ENCODE results near the gene SYNE3. TPM values are rescaled to one million over a fixed set of nuclear protein-coding genes. Genes with fewer than 3 reads are reported as not detected.

The SYNE3 gene
- total and polyA plus RNA-seq, 9 of the 15 experiments (the other 6 are each of a cell fraction or from before 2014, with no cell fraction given), result 0.04 to 3.1 (median 0.55) TPM

DNA sequence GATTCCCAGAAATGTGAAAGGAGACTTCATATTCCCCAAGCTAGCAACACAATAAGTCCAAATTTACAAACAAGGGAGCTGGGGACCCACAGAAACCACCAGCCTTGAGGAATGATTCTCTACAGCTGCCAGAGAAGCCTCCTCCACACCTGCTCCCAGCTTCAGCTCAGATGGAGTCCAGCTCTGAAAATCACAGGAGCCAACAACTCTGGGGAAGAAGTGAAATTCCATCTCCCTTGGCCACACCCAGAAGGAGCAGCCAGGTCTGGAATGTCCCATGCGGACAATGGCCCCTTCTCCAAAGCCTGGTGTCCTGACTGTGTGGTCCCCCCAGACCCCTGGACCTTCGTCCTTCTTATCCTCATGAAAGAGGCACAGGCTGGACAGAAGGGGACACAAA is 45.4 kb downstream of the SYNE3 start:
- no peak for FAIRE-seq
- in situ Hi-C loops (cut with MboI) (no loop called here), intact Hi-C loops (cut with micrococcal nuclease) (no loop called here)
- 8% methylated on average over 2 of the region's 2 CpGs for WGBS (ENCODE audit: insufficient coverage, low coverage, missing lambda C conversion rate)
- Histone ChIP-seq H2AFZ (ENCODE audit: low read depth, low read length) (no peak overlapping the region), H3K36me3 (ENCODE audit: control insufficient read depth, insufficient read depth, low read length) (no peaks in the 10 kb centered on the region), H3K9ac (ENCODE audit: insufficient read depth in 1 of 2, low read depth in 2 of 2, low read length in 2 of 2) (no peak overlapping the region), H3K9me1 (ENCODE audit: control insufficient read depth, insufficient read depth, low read length) (no peaks in the 10 kb centered on the region), H3K4me3 (no peak overlapping the region), H3K27me3 (ENCODE audit: control insufficient read depth in 2 of 2, insufficient read depth in 2 of 2, low read length in 2 of 2) (peaks cover 0 to 14% of the 10 kb centered on the region in 2 experiments; a peak in 1 of 5 replicates), H3K79me2 (ENCODE audit: control insufficient read depth, insufficient read depth, low read length) (no peaks in the 10 kb centered on the region), H3K4me2 (ENCODE audit: insufficient read depth, low read length) (no peak overlapping the region), H3K4me1 (replicated peaks in 1 of 2; ENCODE audit: control insufficient read depth in 2 of 2, insufficient read depth in 2 of 2, low read length in 2 of 2) (peaks cover 0 to 6% of the 10 kb centered on the region in 2 experiments; a peak in 2 of 5 replicates), H3K9me3 (replicated peaks; ENCODE audit: control insufficient read depth, insufficient read depth, low read depth, low read length) (no peaks in the 10 kb centered on the region), H4K20me1 (replicated peaks; ENCODE audit: control insufficient read depth, insufficient read depth, low read length) (peaks cover 7% of the 10 kb centered on the region), H3K27ac (ENCODE audit: extremely low read depth, low read depth, low read length) (no peak overlapping the region)
- ATAC-seq, result no peak
- CTCF ChIA-PET (ENCODE audit: low intra/inter-chr PET ratio), result no interaction called here
- BruUV-seq (replicated peaks), result no TSS peak
- POLR2A ChIA-PET, result interaction anchor here (0.7 kb wide), 1 partner anchor 313 kb away, joined by 3 read pairs; no protein-coding TSS in a partner anchor
- TF ChIP-seq MYNN (IDR thresholded peaks at IDR 0.05), result no peak
- TF ChIP-seq MYNN (CRISPR knock-in tag; IDR thresholded peaks at IDR 0.05), result no peak
- no peak for TF ChIP-seq ZNF197 (CRISPR knock-in tag; IDR thresholded peaks at IDR 0.05; ENCODE audit: low read depth)
- TF ChIP-seq HDAC8 (tag; IDR thresholded peaks at IDR 0.05), result no peak
- no peak for TF ChIP-seq TARDBP (IDR thresholded peaks at IDR 0.05)
- TF ChIP-seq DACH1 (IDR thresholded peaks at IDR 0.05; ENCODE audit: partially characterized antibody), result no peak
- TF ChIP-seq ERF (CRISPR knock-in tag; IDR thresholded peaks at IDR 0.05), result no peak
- no peak for TF ChIP-seq TSC22D4 (tag; IDR thresholded peaks at IDR 0.05)
- TF ChIP-seq, protein P1, sequence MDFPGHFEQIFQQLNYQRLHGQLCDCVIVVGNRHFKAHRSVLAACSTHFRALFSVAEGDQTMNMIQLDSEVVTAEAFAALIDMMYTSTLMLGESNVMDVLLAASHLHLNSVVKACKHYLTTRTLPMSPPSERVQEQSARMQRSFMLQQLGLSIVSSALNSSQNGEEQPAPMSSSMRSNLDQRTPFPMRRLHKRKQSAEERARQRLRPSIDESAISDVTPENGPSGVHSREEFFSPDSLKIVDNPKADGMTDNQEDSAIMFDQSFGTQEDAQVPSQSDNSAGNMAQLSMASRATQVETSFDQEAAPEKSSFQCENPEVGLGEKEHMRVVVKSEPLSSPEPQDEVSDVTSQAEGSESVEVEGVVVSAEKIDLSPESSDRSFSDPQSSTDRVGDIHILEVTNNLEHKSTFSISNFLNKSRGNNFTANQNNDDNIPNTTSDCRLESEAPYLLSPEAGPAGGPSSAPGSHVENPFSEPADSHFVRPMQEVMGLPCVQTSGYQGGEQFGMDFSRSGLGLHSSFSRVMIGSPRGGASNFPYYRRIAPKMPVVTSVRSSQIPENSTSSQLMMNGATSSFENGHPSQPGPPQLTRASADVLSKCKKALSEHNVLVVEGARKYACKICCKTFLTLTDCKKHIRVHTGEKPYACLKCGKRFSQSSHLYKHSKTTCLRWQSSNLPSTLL (IDR thresholded peaks at IDR 0.05), result no peak
- TF ChIP-seq FOXJ3 (CRISPR knock-in tag; IDR thresholded peaks at IDR 0.05), result no peak
- TF ChIP-seq, protein P2, sequence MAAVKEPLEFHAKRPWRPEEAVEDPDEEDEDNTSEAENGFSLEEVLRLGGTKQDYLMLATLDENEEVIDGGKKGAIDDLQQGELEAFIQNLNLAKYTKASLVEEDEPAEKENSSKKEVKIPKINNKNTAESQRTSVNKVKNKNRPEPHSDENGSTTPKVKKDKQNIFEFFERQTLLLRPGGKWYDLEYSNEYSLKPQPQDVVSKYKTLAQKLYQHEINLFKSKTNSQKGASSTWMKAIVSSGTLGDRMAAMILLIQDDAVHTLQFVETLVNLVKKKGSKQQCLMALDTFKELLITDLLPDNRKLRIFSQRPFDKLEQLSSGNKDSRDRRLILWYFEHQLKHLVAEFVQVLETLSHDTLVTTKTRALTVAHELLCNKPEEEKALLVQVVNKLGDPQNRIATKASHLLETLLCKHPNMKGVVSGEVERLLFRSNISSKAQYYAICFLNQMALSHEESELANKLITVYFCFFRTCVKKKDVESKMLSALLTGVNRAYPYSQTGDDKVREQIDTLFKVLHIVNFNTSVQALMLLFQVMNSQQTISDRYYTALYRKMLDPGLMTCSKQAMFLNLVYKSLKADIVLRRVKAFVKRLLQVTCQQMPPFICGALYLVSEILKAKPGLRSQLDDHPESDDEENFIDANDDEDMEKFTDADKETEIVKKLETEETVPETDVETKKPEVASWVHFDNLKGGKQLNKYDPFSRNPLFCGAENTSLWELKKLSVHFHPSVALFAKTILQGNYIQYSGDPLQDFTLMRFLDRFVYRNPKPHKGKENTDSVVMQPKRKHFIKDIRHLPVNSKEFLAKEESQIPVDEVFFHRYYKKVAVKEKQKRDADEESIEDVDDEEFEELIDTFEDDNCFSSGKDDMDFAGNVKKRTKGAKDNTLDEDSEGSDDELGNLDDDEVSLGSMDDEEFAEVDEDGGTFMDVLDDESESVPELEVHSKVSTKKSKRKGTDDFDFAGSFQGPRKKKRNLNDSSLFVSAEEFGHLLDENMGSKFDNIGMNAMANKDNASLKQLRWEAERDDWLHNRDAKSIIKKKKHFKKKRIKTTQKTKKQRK (IDR thresholded peaks at IDR 0.05; ENCODE audit: borderline replicate concordance, low read depth, low read length), result no peak
- no peak for TF ChIP-seq MAFF (IDR thresholded peaks at IDR 0.05; ENCODE audit: low read length)
- TF ChIP-seq TAF1 (IDR thresholded peaks at IDR 0.05; ENCODE audit: control insufficient read depth, extremely low read depth, insufficient read depth, low read length, severe bottlenecking), result no peak
- no peak for TF ChIP-seq ZNF561 (CRISPR knock-in tag; conservative IDR thresholded peaks at IDR 0.05)
- DNase-seq (ENCODE audit: extremely low read depth in 1 of 4, low spot score in 3 of 4), result no peak
